HCT116 (cell line): ENCODE results near the gene EFNB1. TPM values are rescaled to one million over a fixed set of nuclear protein-coding genes. Genes with fewer than 3 reads are reported as not detected.

Source experiments
- ATAC-seq: fragments of 200-7000 bp; cut with Tn5 transposase; 2 replicates; pipeline ENCODE4 v1.9.1; 2020; ENCODE audit warnings: mild to moderate bottlenecking, moderate library complexity
- BruUV-seq: library from RNA; stranded (reverse); fragments of 400-500 nt; replicated peaks from 2 replicates; lab custom pipeline; 2021; lab: Mats Ljungman, UMichigan
- CTCF ChIA-PET: fragments of 300-600 bp; sonication (Branson Sonifier 250); formaldehyde crosslinking; loops from one replicate; lab custom pipeline; 2021; ENCODE audit warnings: antibody characterized with exemption; lab: Charles Lee
- POLR2A ChIA-PET: fragments of 300-600, 350-600 bp; sonication (Branson Sonifier 250); formaldehyde crosslinking; loops from one replicate; lab custom pipeline; 2021; ENCODE audit warnings: antibody characterized with exemption; lab: Charles Lee
- RAD21 ChIA-PET, 2 experiments: fragments of 300-600 bp; sonication (Branson Sonifier 250); formaldehyde crosslinking; loops; one replicate each; lab custom pipeline; 2023; ENCODE audit warnings: low total read pairs in 2 of 2; ENCODE audit not compliant: uncharacterized antibody in 2 of 2, unreplicated experiment in 2 of 2, low non-redundant PET in 1 of 2; lab: Charles Lee
- DNase-seq: peaks from one replicate; pipeline ENCODE4 v3.0.0-alpha.2; 2010; ENCODE audit warnings: low read depth, low spot score
- H2AFZ ChIP-seq: fragments of 200-600 bp; shearing (Covaris generic), sonication (generic); 2 replicates; pipeline ENCODE4 v1.6.1; 2017; ENCODE audit warnings: low read depth, mixed run types, mixed read lengths, antibody characterized with exemption, low read length; ENCODE audit not compliant: poor library complexity, severe bottlenecking
- H3K27ac ChIP-seq: 2 replicates; pipeline ENCODE4 v1.5.1; 2012; ENCODE audit warnings: low read depth, low read length
- H3K27me3 ChIP-seq: fragments of 200-600 bp; sonication (generic); 2 replicates; pipeline ENCODE4 v1.6.1; 2016; ENCODE audit warnings: mixed run types, low read length, mixed read lengths; ENCODE audit not compliant: insufficient read depth
- H3K36me3 ChIP-seq, 2 experiments: fragments of 200-500 bp in 1 of 2; fragments of 200-600 bp in 1 of 2; sonication (Bioruptor generic) in 1 of 2; sonication (generic) in 1 of 2; 2 replicates each; pipeline versions ENCODE4 v1.5.1 to v1.6.1; 2014 to 2016; ENCODE audit warnings: low read length in 2 of 2, inconsistent platforms in 1 of 2, mixed read lengths in 1 of 2, mixed run types in 1 of 2; ENCODE audit not compliant: insufficient read depth in 2 of 2, control insufficient read depth in 1 of 2
- H3K4me1 ChIP-seq, 2 experiments: fragments of 200-600 bp in 1 of 2; sonication (generic) in 1 of 2; 2 replicates each; pipeline versions ENCODE4 v1.5.1 to v1.6.1; 2012 to 2017; ENCODE audit warnings: low read length in 2 of 2, inconsistent platforms in 1 of 2, mild to moderate bottlenecking in 1 of 2, mixed read lengths in 1 of 2, mixed run types in 1 of 2, moderate library complexity in 1 of 2; ENCODE audit not compliant: insufficient read depth in 2 of 2, control insufficient read depth in 1 of 2
- H3K4me2 ChIP-seq: fragments of 200-600 bp; sonication (generic); 2 replicates; pipeline ENCODE4 v1.6.1; 2017; ENCODE audit warnings: mixed run types, low read length, mixed read lengths
- H3K4me3 ChIP-seq, 2 experiments: fragments of 200-600 bp in 1 of 2; sonication (generic) in 1 of 2; replicated peaks in 1 of 2; 2 replicates each; pipeline ENCODE4 v1.5.1; 2011 to 2016; ENCODE audit warnings: low read length in 2 of 2, control low read depth in 1 of 2, low read depth in 1 of 2, mild to moderate bottlenecking in 1 of 2, mixed read lengths in 1 of 2, mixed run types in 1 of 2
- H3K79me2 ChIP-seq: fragments of 200-600 bp; sonication (generic); 2 replicates; pipeline ENCODE4 v1.6.1; 2017; ENCODE audit warnings: mild to moderate bottlenecking, mixed run types, low read length, moderate library complexity, mixed read lengths; ENCODE audit not compliant: insufficient read depth
- H3K9ac ChIP-seq: fragments of 200-600 bp; sonication (generic); 2 replicates; pipeline ENCODE4 v1.6.1; 2016; ENCODE audit warnings: low read length, mixed read lengths
- H3K9me2 ChIP-seq: fragments of 200-600 bp; sonication (generic), shearing (Covaris generic); 2 replicates; pipeline ENCODE4 v1.6.1; 2017; ENCODE audit warnings: mixed run types, mild to moderate bottlenecking, moderate library complexity; ENCODE audit not compliant: insufficient read depth
- H3K9me3 ChIP-seq, 2 experiments: fragments of 200-500 bp in 1 of 2; fragments of 200-600 bp in 1 of 2; sonication (Bioruptor generic) in 1 of 2; sonication (generic) in 1 of 2; 2 replicates each; pipeline ENCODE4 v1.6.1; 2014 to 2017; ENCODE audit warnings: low read length in 2 of 2, mixed read lengths in 2 of 2, inconsistent platforms in 1 of 2, low read depth in 1 of 2, mild to moderate bottlenecking in 1 of 2, mixed run types in 1 of 2, moderate library complexity in 1 of 2; ENCODE audit not compliant: control insufficient read depth in 1 of 2, insufficient read depth in 1 of 2
- H4K20me1 ChIP-seq: fragments of 200-600 bp; sonication (generic), shearing (Covaris generic); 2 replicates; pipeline ENCODE4 v1.6.1; 2017; ENCODE audit warnings: mixed run types, mild to moderate bottlenecking, moderate library complexity; ENCODE audit not compliant: insufficient read depth
- ATF3 ChIP-seq: IDR thresholded peaks from 2 replicates; pipeline ENCODE4 v1.6.1; 2012
- CEBPB ChIP-seq: IDR thresholded peaks from 2 replicates; pipeline ENCODE4 v1.6.1; 2012; ENCODE audit warnings: low read depth
- EGR1 ChIP-seq: IDR thresholded peaks from 2 replicates; pipeline ENCODE4 v1.6.1; 2012; ENCODE audit warnings: low read depth
- ELF1 ChIP-seq: IDR thresholded peaks from 2 replicates; pipeline ENCODE4 v1.6.1; 2012; ENCODE audit warnings: low read depth, borderline replicate concordance
- EZH2phosphoT487 ChIP-seq: fragments of 200-600 bp; IDR thresholded peaks from 2 replicates; pipeline ENCODE4 v1.6.1; 2018; ENCODE audit warnings: antibody characterized with exemption, borderline replicate concordance
- MAX ChIP-seq: IDR thresholded peaks from 2 replicates; pipeline ENCODE4 v1.6.1; 2012
- POLR2AphosphoS5 ChIP-seq: IDR thresholded peaks from 2 replicates; pipeline ENCODE4 v1.6.1; 2011; ENCODE audit warnings: mild to moderate bottlenecking, low read depth, low read length, moderate library complexity
- RAD21 ChIP-seq: IDR thresholded peaks from 2 replicates; pipeline ENCODE4 v1.6.1; 2012; ENCODE audit warnings: low read depth, mild to moderate bottlenecking
- SRF ChIP-seq: IDR thresholded peaks from 2 replicates; pipeline ENCODE4 v1.6.1; 2012; ENCODE audit warnings: low read depth
- TCF7L2 ChIP-seq: IDR thresholded peaks from 2 replicates; pipeline ENCODE4 v1.7.0; 2011; ENCODE audit warnings: borderline replicate concordance, inconsistent platforms; ENCODE audit not compliant: insufficient read depth, insufficient read length; ENCODE audit errors: extremely low read depth
- YY1 ChIP-seq: IDR thresholded peaks from 2 replicates; pipeline ENCODE4 v1.6.1; 2011; ENCODE audit warnings: low read length, low read depth, moderate library complexity, mild to moderate bottlenecking; ENCODE audit not compliant: insufficient replicate concordance; ENCODE audit errors: extremely low read depth
- ZFX ChIP-seq: fragments of 450-650 bp; IDR thresholded peaks from 2 replicates; pipeline ENCODE4 v1.6.1; 2017
- ZNF274 ChIP-seq: fragments of 200-500 bp; sonication (Bioruptor generic); IDR thresholded peaks from 2 replicates; pipeline ENCODE4 v1.6.1; 2014; ENCODE audit warnings: mild to moderate bottlenecking, low read depth, low read length, inconsistent platforms
- intact Hi-C: fragments of 100-400 bp; cut with micrococcal nuclease; formaldehyde crosslinking; loops from 2 replicates; pipeline ENCODE4 v1.10.0; 2022
- total RNA-seq: library from RNA; stranded (reverse); gene quantifications from one replicate; pipeline ENCODE4 v1.2.1, GENCODE V29; 2021; ENCODE audit not compliant: unreplicated experiment
- TF ChIP-seq, protein P1 (sequence below): IDR thresholded peaks from 2 replicates; pipeline ENCODE4 v1.6.1; 2011; ENCODE audit warnings: mild to moderate bottlenecking, low read length, moderate library complexity; ENCODE audit not compliant: insufficient replicate concordance; ENCODE audit errors: extremely low read depth

EFNB1 gene
- total RNA-seq, 1 experiment from 2014 or later = 14.7 TPM

GRCh38 chrX:68821616-68822015 is 7.2 kb upstream of the EFNB1 start:
- no peak for ATAC-seq

More at GRCh38 chrX:68821616-68822015, 7.2 kb upstream of the EFNB1 start:
- H4K20me1 ChIP-seq = no peaks in the 10 kb centered on the region
- RAD21 ChIA-PET = interaction anchor here in 1 of 2 experiments (1.5 kb wide), 1 partner anchor 566 kb away, joined by 3 read pairs; no protein-coding TSS in a partner anchor
- DNase-seq = no peak
- no peak overlapping the region for H2AFZ ChIP-seq
- no peak overlapping the region for H3K4me2 ChIP-seq
- CTCF ChIA-PET = interaction anchor here (1.2 kb wide), 1 partner anchor 401 kb away, joined by 3 read pairs; no protein-coding TSS in a partner anchor
- POLR2A ChIA-PET = interaction anchor here (1.1 kb wide), 1 partner anchor 461 kb away, joined by 3 read pairs; no protein-coding TSS in a partner anchor
- no TSS peak for BruUV-seq
- no peaks in the 10 kb centered on the region for H3K9me3 ChIP-seq
- H3K9ac ChIP-seq = no peak overlapping the region
- no peak overlapping the region for H3K27ac ChIP-seq
- H3K27me3 ChIP-seq = no peaks in the 10 kb centered on the region
- H3K36me3 ChIP-seq = no peaks in the 10 kb centered on the region
- intact Hi-C loops = loop anchor here (1.0 to 10.0 kb wide), 4 partner anchors 465 to 1273 kb away; partner anchors contain the start of gene EDA
- H3K79me2 ChIP-seq = no peaks in the 10 kb centered on the region
- H3K9me2 ChIP-seq = no peaks in the 10 kb centered on the region
- no peak overlapping the region for H3K4me3 ChIP-seq
- peaks cover 0 to 9% of the 10 kb centered on the region in 2 experiments; a peak in 1 of 4 replicates for H3K4me1 ChIP-seq
- no peak for TF ChIP-seq ELF1
- no peak for TF ChIP-seq EZH2phosphoT487
- no peak for TF ChIP-seq CEBPB
- TF ChIP-seq ZFX = no peak
- no peak for TF ChIP-seq ZNF274
- TF ChIP-seq EGR1 = no peak
- no peak for TF ChIP-seq YY1
- TF ChIP-seq POLR2AphosphoS5 = no peak
- TF ChIP-seq ATF3 = no peak
- TF ChIP-seq TCF7L2 = no peak
- no peak for TF ChIP-seq SRF
- no peak for TF ChIP-seq RAD21
- TF ChIP-seq, protein P1, sequence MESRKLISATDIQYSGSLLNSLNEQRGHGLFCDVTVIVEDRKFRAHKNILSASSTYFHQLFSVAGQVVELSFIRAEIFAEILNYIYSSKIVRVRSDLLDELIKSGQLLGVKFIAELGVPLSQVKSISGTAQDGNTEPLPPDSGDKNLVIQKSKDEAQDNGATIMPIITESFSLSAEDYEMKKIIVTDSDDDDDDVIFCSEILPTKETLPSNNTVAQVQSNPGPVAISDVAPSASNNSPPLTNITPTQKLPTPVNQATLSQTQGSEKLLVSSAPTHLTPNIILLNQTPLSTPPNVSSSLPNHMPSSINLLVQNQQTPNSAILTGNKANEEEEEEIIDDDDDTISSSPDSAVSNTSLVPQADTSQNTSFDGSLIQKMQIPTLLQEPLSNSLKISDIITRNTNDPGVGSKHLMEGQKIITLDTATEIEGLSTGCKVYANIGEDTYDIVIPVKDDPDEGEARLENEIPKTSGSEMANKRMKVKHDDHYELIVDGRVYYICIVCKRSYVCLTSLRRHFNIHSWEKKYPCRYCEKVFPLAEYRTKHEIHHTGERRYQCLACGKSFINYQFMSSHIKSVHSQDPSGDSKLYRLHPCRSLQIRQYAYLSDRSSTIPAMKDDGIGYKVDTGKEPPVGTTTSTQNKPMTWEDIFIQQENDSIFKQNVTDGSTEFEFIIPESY = no peak
- TF ChIP-seq MAX = no peak
